ENCODE results near the gene HEG1.

HEG1 gene

DNA sequence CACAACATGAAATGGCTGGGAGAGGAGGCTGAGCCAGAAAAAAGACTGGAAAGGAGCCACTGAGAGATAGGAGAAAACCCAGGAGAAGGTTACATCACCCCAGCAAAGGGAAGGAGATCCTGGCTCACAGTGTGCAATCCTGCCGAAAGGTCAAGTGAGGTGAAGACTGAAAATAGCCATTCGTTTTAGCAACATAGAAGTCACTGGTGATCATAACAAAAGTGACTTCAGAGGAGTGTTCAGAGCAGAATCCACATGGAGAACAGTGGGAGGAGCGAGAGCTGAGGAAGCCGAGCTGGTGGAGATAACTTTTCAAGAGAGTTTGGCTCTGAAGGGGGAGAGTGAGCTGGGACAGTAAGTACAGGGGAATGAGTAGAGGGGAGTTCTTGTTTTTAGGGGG, 5.4 kb upstream of the HEG1 start:
- no peak overlapping the region for H3K4me3 ChIP-seq (ENCODE audit: low read length)
- TF ChIP-seq CTCF (conservative IDR thresholded peaks at IDR 0.05; ENCODE audit: low read depth, low read length), result no peak
- DNase-seq (ENCODE audit: low read depth), result no peak

DNA sequence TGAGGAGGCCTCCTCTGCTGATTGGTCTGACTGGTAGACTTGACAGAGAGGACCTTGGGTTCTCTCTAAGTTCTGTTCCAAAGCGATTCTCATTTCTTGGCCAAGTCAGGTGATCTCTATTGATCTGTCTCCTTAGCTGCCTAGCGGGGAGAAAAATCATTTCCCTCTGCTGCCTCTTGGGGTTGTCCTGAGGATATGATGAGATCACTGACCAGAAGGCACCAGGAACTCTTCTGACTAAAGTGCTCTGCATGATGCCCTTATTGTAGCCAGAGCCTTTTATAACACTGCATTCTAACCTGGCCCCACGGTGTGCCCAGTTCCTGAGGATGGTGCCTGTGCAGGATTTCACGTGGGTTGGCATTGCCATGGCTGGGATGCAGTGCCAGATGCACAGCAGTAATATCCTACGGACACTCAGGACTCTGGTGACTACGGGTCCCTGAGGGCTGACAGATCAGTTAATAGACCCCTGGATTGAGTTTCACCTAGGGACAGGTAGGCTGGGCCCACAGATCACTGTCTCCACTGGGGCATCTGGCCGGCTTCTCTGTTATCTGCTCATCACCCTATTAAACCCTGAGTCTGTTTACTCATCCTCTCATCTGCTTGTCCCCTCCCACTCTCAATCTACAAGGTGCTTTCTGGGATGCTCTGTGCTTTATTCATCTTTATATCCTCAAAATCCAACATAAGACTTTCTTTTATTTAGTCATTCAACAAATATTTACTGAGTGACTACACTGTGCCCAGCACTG, 3.9 kb upstream of the HEG1 start:
- H3K4me3 ChIP-seq (ENCODE audit: low read length), result no peak overlapping the region
- TF ChIP-seq CTCF (conservative IDR thresholded peaks at IDR 0.05; ENCODE audit: low read depth, low read length), result peak; percentile 4
- DNase-seq (ENCODE audit: low read depth), result no peak

- DNase-seq (ENCODE audit: low read depth), result no peak
- TF ChIP-seq CTCF (conservative IDR thresholded peaks at IDR 0.05; ENCODE audit: low read depth, low read length), result no peak
- H3K4me3 ChIP-seq (ENCODE audit: low read length), result no peak overlapping the region
Observed at GRCh38 chr3:125058959-125059358, 3.2 kb upstream of the HEG1 start.

- H3K4me3 ChIP-seq (ENCODE audit: low read length), result no peak overlapping the region
- no peak for TF ChIP-seq CTCF (conservative IDR thresholded peaks at IDR 0.05; ENCODE audit: low read depth, low read length)
- no peak for DNase-seq (ENCODE audit: low read depth)
Observed at GRCh38 chr3:125058529-125058928, 2.7 kb upstream of the HEG1 start.

GRCh38 chr3:125057186-125057850, 1.5 kb upstream of the HEG1 start:
- no peak for TF ChIP-seq CTCF (conservative IDR thresholded peaks at IDR 0.05; ENCODE audit: low read depth, low read length)
- no peak overlapping the region for H3K4me3 ChIP-seq (ENCODE audit: low read length)
- no peak for DNase-seq (ENCODE audit: low read depth)

DNA sequence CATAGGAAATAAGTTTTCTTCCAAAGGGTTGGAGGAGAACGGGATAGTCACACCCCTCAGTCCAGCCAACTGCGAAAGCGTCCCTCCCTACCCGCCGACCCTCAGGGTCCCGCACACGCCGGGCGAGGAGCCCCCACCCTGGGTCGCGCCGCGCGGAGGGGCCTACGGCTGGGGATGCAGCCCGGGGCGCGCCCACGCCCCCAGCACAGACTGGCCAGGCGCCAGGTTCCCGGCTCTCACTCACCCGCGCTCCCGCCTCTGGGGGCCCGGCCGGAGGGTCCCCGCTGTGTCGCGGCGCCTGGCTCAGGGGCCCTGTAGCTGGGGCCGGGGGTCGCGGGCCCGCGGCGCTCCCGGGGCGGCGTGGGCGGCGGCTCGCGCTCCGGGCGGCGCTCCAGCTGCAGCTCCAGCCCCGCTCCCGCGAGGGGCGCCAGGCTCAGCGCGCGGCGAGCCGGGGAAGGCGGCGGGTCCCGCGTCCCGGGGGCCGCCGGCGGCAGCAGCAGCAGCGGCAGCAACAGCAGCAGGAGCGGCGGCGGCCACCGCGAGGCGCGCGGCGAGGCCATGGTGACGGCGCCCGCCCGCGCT, 375 bp downstream of the HEG1 start:
- TF ChIP-seq CTCF (conservative IDR thresholded peaks at IDR 0.05; ENCODE audit: low read depth, low read length), result no peak
- H3K4me3 ChIP-seq (ENCODE audit: low read length), result peak overlapping the region; percentile 68
- DNase-seq (ENCODE audit: low read depth), result no peak

All from retinal pigment epithelial cell (primary cell).